ENCODE data around the gene RNF11.

The RNF11 gene

GRCh38 chr1:51268634-51269033, 32.6 kb downstream of the RNF11 start:
- H3K27me3 ChIP-seq (ENCODE audit: insufficient read depth, poor library complexity, severe bottlenecking): no peaks in the 10 kb centered on the region
- H3K27ac ChIP-seq (replicated peaks): no peak overlapping the region
- H3K4me3 ChIP-seq (replicated peaks; ENCODE audit: insufficient read depth, low read length): no peak overlapping the region
- no peak for DNase-seq (ENCODE audit: low read depth in 1 of 2, low spot score in 1 of 2)
- TF ChIP-seq, protein P1, sequence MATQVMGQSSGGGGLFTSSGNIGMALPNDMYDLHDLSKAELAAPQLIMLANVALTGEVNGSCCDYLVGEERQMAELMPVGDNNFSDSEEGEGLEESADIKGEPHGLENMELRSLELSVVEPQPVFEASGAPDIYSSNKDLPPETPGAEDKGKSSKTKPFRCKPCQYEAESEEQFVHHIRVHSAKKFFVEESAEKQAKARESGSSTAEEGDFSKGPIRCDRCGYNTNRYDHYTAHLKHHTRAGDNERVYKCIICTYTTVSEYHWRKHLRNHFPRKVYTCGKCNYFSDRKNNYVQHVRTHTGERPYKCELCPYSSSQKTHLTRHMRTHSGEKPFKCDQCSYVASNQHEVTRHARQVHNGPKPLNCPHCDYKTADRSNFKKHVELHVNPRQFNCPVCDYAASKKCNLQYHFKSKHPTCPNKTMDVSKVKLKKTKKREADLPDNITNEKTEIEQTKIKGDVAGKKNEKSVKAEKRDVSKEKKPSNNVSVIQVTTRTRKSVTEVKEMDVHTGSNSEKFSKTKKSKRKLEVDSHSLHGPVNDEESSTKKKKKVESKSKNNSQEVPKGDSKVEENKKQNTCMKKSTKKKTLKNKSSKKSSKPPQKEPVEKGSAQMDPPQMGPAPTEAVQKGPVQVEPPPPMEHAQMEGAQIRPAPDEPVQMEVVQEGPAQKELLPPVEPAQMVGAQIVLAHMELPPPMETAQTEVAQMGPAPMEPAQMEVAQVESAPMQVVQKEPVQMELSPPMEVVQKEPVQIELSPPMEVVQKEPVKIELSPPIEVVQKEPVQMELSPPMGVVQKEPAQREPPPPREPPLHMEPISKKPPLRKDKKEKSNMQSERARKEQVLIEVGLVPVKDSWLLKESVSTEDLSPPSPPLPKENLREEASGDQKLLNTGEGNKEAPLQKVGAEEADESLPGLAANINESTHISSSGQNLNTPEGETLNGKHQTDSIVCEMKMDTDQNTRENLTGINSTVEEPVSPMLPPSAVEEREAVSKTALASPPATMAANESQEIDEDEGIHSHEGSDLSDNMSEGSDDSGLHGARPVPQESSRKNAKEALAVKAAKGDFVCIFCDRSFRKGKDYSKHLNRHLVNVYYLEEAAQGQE (IDR thresholded peaks at IDR 0.05; ENCODE audit: insufficient replicate concordance, low read depth): no peak
- TF ChIP-seq SPI1 (IDR thresholded peaks at IDR 0.05; ENCODE audit: borderline replicate concordance, low read depth): no peak
- TF ChIP-seq, protein P2, sequence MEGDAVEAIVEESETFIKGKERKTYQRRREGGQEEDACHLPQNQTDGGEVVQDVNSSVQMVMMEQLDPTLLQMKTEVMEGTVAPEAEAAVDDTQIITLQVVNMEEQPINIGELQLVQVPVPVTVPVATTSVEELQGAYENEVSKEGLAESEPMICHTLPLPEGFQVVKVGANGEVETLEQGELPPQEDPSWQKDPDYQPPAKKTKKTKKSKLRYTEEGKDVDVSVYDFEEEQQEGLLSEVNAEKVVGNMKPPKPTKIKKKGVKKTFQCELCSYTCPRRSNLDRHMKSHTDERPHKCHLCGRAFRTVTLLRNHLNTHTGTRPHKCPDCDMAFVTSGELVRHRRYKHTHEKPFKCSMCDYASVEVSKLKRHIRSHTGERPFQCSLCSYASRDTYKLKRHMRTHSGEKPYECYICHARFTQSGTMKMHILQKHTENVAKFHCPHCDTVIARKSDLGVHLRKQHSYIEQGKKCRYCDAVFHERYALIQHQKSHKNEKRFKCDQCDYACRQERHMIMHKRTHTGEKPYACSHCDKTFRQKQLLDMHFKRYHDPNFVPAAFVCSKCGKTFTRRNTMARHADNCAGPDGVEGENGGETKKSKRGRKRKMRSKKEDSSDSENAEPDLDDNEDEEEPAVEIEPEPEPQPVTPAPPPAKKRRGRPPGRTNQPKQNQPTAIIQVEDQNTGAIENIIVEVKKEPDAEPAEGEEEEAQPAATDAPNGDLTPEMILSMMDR (IDR thresholded peaks at IDR 0.05; ENCODE audit: insufficient read depth, low read length): no peak
- TF ChIP-seq POLR2AphosphoS5 (IDR thresholded peaks at IDR 0.05; ENCODE audit: low read depth): no peak
- no peak for TF ChIP-seq GABPA (IDR thresholded peaks at IDR 0.05; ENCODE audit: low read depth)

- no peak overlapping the region for H3K27ac ChIP-seq (replicated peaks)
- no peak for DNase-seq (ENCODE audit: low read depth in 1 of 2, low spot score in 1 of 2)
- TF ChIP-seq, protein P2 (IDR thresholded peaks at IDR 0.05; ENCODE audit: insufficient read depth, low read length): no peak
- TF ChIP-seq POLR2AphosphoS5 (IDR thresholded peaks at IDR 0.05; ENCODE audit: low read depth): no peak
- TF ChIP-seq, protein P1 (IDR thresholded peaks at IDR 0.05; ENCODE audit: insufficient replicate concordance, low read depth): no peak
- no peak for TF ChIP-seq SPI1 (IDR thresholded peaks at IDR 0.05; ENCODE audit: borderline replicate concordance, low read depth)
- TF ChIP-seq GABPA (IDR thresholded peaks at IDR 0.05; ENCODE audit: low read depth): no peak
- no peak overlapping the region for H3K4me3 ChIP-seq (replicated peaks; ENCODE audit: insufficient read depth, low read length)
- H3K27me3 ChIP-seq (ENCODE audit: insufficient read depth, poor library complexity, severe bottlenecking): no peaks in the 10 kb centered on the region
Measured at GRCh38 chr1:51270751-51271150, 34.7 kb downstream of the RNF11 start.

GRCh38 chr1:51272916-51273315, 36.8 kb downstream of the RNF11 start:
- no peak for DNase-seq (ENCODE audit: low read depth in 1 of 2, low spot score in 1 of 2)
- H3K4me3 ChIP-seq (replicated peaks; ENCODE audit: insufficient read depth, low read length): no peak overlapping the region
- no peak for TF ChIP-seq POLR2AphosphoS5 (IDR thresholded peaks at IDR 0.05; ENCODE audit: low read depth)
- H3K27ac ChIP-seq (replicated peaks): no peak overlapping the region
- no peaks in the 10 kb centered on the region for H3K27me3 ChIP-seq (ENCODE audit: insufficient read depth, poor library complexity, severe bottlenecking)

DNA sequence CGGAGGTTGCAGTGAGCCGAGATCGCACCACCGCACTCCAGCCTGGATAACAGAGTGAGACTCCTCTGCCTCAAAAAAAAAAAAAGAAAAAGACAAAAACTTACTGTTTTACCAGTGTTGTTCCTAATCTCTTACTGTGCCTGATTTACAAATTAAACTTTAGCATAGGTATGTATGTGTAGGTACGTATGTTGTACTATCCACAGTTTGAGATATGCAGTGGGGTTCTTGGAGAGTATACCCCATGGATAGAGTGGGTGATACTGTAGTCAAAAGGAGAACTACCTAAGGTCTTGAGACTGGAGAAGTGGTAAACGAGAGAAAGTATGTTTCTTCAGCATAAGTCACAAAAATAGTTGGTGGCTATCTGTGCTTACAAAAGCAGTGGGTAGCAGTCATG, 38.6 kb downstream of the RNF11 start:
- no peak overlapping the region for H3K4me3 ChIP-seq (replicated peaks; ENCODE audit: insufficient read depth, low read length)
- H3K27ac ChIP-seq (replicated peaks): no peak overlapping the region
- no peaks in the 10 kb centered on the region for H3K27me3 ChIP-seq (ENCODE audit: insufficient read depth, poor library complexity, severe bottlenecking)
- TF ChIP-seq, protein P2 (IDR thresholded peaks at IDR 0.05; ENCODE audit: insufficient read depth, low read length): no peak
- TF ChIP-seq SPI1 (IDR thresholded peaks at IDR 0.05; ENCODE audit: borderline replicate concordance, low read depth) (no peak), GABPA (IDR thresholded peaks at IDR 0.05; ENCODE audit: low read depth) (no peak), POLR2AphosphoS5 (IDR thresholded peaks at IDR 0.05; ENCODE audit: low read depth) (no peak)
- TF ChIP-seq, protein P1 (IDR thresholded peaks at IDR 0.05; ENCODE audit: insufficient replicate concordance, low read depth): no peak
- no peak for DNase-seq (ENCODE audit: low read depth in 1 of 2, low spot score in 1 of 2)

Measured in HL-60 (cell line).